Measurements from ENCODE around the gene TMEM114.

Gene TMEM114

GRCh38 chr16:8554022-8554421 is 36.3 kb downstream of the TMEM114 start:
- Histone ChIP-seq H3K79me2 (ENCODE audit: control insufficient read depth, insufficient read depth, low read length) (no peaks in the 10 kb centered on the region), H3K4ac (ENCODE audit: low read depth, low read length) (no peak overlapping the region), H3K36me3 (ENCODE audit: control insufficient read depth, insufficient read depth, low read length) (no peaks in the 10 kb centered on the region), H3K23ac (ENCODE audit: low read length) (no peak overlapping the region), H2BK15ac (replicated peaks; ENCODE audit: low read depth) (no peak overlapping the region), H2AK5ac (ENCODE audit: low read length) (no peak overlapping the region), H3K4me2 (ENCODE audit: low read length) (no peak overlapping the region), H3K18ac (ENCODE audit: low read length) (no peak overlapping the region), H3K27ac (ENCODE audit: low read depth, low read length) (no peak overlapping the region), H3K27me3 (ENCODE audit: insufficient read depth, low read length, poor library complexity) (no peaks in the 10 kb centered on the region), H2BK5ac (ENCODE audit: low read length) (no peak overlapping the region), H3K4me1 (ENCODE audit: control insufficient read depth, low read depth, low read length) (no peaks in the 10 kb centered on the region), H3K9ac (ENCODE audit: low read length) (no peak overlapping the region), H4K8ac (ENCODE audit: low read depth, low read length) (no peak overlapping the region), H3K4me3 (ENCODE audit: low read length) (no peak overlapping the region), H3K56ac (ENCODE audit: low read length) (no peak overlapping the region), H2BK120ac (ENCODE audit: low read depth, low read length) (no peak overlapping the region), H4K5ac (ENCODE audit: low read length) (no peak overlapping the region), H3K79me1 (ENCODE audit: low read length) (no peaks in the 10 kb centered on the region)
- WGBS (ENCODE audit: extremely low coverage, insufficient coverage, low lambda C conversion rate), result no CpG with 5 or more reads among the region's 4 CpGs
- DNase-seq, result no peak

DNA sequence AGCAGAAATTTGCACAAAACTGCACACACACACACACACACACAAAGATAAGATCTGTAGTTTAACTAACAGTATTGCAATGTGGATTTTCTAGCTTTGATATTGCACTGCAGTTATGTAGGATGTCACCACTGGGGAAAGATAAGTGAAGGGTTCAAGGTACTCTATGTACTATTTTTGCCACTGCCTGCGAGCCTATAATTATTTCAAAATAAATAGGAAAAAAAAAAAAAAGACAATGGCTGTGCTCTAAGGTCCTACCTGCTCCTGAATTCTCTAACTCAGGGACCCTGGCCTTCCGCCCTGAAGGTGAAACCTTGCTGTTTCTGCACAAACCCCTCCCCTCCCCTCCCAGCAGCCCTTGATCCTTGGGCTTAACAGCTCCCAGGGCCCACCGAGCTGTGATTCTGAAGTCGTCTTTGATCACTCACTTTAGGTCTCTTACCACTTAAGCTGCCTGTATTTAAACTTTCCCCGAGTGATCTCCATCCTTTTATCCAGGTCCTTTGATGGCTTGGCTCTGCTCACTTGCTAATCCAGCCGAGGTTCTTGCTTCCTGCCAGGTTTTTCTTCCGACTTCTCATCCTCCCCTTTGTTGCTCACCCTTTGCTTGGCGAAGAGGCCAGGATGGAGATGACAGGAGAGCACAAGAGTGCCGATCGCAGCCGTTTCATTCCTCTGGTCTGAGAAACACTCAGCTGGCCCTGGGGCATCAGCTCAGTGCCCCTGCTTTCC is 37.7 kb downstream of the TMEM114 start:
- H3K4ac ChIP-seq (ENCODE audit: low read depth, low read length), result no peak overlapping the region
- no peak overlapping the region for H2BK5ac ChIP-seq (ENCODE audit: low read length)
- H4K5ac ChIP-seq (ENCODE audit: low read length), result no peak overlapping the region
- H2BK120ac ChIP-seq (ENCODE audit: low read depth, low read length), result no peak overlapping the region
- H3K79me1 ChIP-seq (ENCODE audit: low read length), result no peaks in the 10 kb centered on the region
- H4K8ac ChIP-seq (ENCODE audit: low read depth, low read length), result no peak overlapping the region
- H2BK15ac ChIP-seq (replicated peaks; ENCODE audit: low read depth), result no peak overlapping the region
- no peak overlapping the region for H3K9ac ChIP-seq (ENCODE audit: low read length)
- H3K27me3 ChIP-seq (ENCODE audit: insufficient read depth, low read length, poor library complexity), result no peaks in the 10 kb centered on the region
- H3K23ac ChIP-seq (ENCODE audit: low read length), result no peak overlapping the region
- H3K56ac ChIP-seq (ENCODE audit: low read length), result no peak overlapping the region
- no peak overlapping the region for H3K18ac ChIP-seq (ENCODE audit: low read length)
- no peak overlapping the region for H3K4me2 ChIP-seq (ENCODE audit: low read length)
- no peak for DNase-seq
- WGBS (ENCODE audit: extremely low coverage, insufficient coverage, low lambda C conversion rate), result no CpG with 5 or more reads among the region's 11 CpGs
- H3K4me3 ChIP-seq (ENCODE audit: low read length), result no peak overlapping the region
- H3K36me3 ChIP-seq (ENCODE audit: control insufficient read depth, insufficient read depth, low read length), result no peaks in the 10 kb centered on the region
- no peak overlapping the region for H3K27ac ChIP-seq (ENCODE audit: low read depth, low read length)
- H2AK5ac ChIP-seq (ENCODE audit: low read length), result no peak overlapping the region
- H3K79me2 ChIP-seq (ENCODE audit: control insufficient read depth, insufficient read depth, low read length), result no peaks in the 10 kb centered on the region
- no peaks in the 10 kb centered on the region for H3K4me1 ChIP-seq (ENCODE audit: control insufficient read depth, low read depth, low read length)

GRCh38 chr16:8551388-8552332 is 38.7 kb downstream of the TMEM114 start:
- Histone ChIP-seq H3K4me3 (ENCODE audit: low read length) (no peak overlapping the region), H2AK5ac (ENCODE audit: low read length) (no peak overlapping the region), H3K4me2 (ENCODE audit: low read length) (no peak overlapping the region), H3K79me2 (ENCODE audit: control insufficient read depth, insufficient read depth, low read length) (no peaks in the 10 kb centered on the region), H3K27me3 (ENCODE audit: insufficient read depth, low read length, poor library complexity) (no peaks in the 10 kb centered on the region), H3K18ac (ENCODE audit: low read length) (no peak overlapping the region), H4K8ac (ENCODE audit: low read depth, low read length) (no peak overlapping the region), H3K79me1 (ENCODE audit: low read length) (no peaks in the 10 kb centered on the region), H3K23ac (ENCODE audit: low read length) (no peak overlapping the region), H4K5ac (ENCODE audit: low read length) (no peak overlapping the region), H3K56ac (ENCODE audit: low read length) (no peak overlapping the region), H2BK15ac (replicated peaks; ENCODE audit: low read depth) (no peak overlapping the region), H3K9ac (ENCODE audit: low read length) (no peak overlapping the region), H2BK120ac (ENCODE audit: low read depth, low read length) (no peak overlapping the region), H3K36me3 (ENCODE audit: control insufficient read depth, insufficient read depth, low read length) (no peaks in the 10 kb centered on the region), H3K4me1 (ENCODE audit: control insufficient read depth, low read depth, low read length) (no peaks in the 10 kb centered on the region), H3K27ac (ENCODE audit: low read depth, low read length) (no peak overlapping the region), H2BK5ac (ENCODE audit: low read length) (no peak overlapping the region), H3K4ac (ENCODE audit: low read depth, low read length) (no peak overlapping the region)
- WGBS (ENCODE audit: extremely low coverage, insufficient coverage, low lambda C conversion rate), result no CpG with 5 or more reads among the region's 3 CpGs
- no peak for DNase-seq

GRCh38 chr16:8550728-8551387 is 39.5 kb downstream of the TMEM114 start:
- Histone ChIP-seq H2BK120ac (ENCODE audit: low read depth, low read length) (no peak overlapping the region), H3K56ac (ENCODE audit: low read length) (no peak overlapping the region), H2BK15ac (replicated peaks; ENCODE audit: low read depth) (no peak overlapping the region), H3K4me1 (ENCODE audit: control insufficient read depth, low read depth, low read length) (no peaks in the 10 kb centered on the region), H3K4ac (ENCODE audit: low read depth, low read length) (no peak overlapping the region), H3K79me1 (ENCODE audit: low read length) (no peaks in the 10 kb centered on the region), H3K18ac (ENCODE audit: low read length) (no peak overlapping the region), H3K23ac (ENCODE audit: low read length) (no peak overlapping the region), H2BK5ac (ENCODE audit: low read length) (no peak overlapping the region), H3K27me3 (ENCODE audit: insufficient read depth, low read length, poor library complexity) (no peaks in the 10 kb centered on the region), H4K8ac (ENCODE audit: low read depth, low read length) (no peak overlapping the region), H3K9ac (ENCODE audit: low read length) (no peak overlapping the region), H3K36me3 (ENCODE audit: control insufficient read depth, insufficient read depth, low read length) (no peaks in the 10 kb centered on the region), H3K27ac (ENCODE audit: low read depth, low read length) (no peak overlapping the region), H3K4me2 (ENCODE audit: low read length) (no peak overlapping the region), H3K79me2 (ENCODE audit: control insufficient read depth, insufficient read depth, low read length) (no peaks in the 10 kb centered on the region), H4K5ac (ENCODE audit: low read length) (no peak overlapping the region), H2AK5ac (ENCODE audit: low read length) (no peak overlapping the region), H3K4me3 (ENCODE audit: low read length) (no peak overlapping the region)
- no peak for DNase-seq
- WGBS (ENCODE audit: extremely low coverage, insufficient coverage, low lambda C conversion rate), result no CpG with 5 or more reads among the region's 9 CpGs

DNA sequence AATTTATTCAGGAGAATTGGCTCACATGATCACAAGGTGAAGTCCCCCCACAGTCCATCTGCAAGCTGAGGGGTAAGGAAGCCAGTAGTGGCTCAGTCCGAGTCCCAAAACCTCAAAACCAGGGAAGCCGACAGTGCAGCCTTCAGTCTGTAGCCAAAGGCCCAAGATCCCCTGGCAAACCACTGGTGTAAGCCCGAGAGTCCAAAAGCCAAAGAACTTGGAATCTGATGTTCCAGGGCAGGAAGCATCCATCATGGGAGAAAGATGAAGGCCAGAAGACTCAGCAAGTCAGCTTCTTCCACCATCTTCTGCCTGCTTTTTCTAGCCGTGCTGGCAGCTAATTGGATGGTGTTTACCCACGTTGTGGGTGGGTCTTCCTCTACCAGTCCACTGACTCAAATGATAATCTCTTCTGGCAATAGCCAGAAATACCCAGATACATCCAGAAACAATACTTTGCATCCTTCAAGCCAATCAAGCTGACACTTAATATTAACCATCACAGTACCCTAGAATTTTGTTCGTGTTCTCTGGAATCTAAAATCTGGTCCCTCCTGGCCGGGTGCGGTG is 40.4 kb downstream of the TMEM114 start:
- Histone ChIP-seq H3K27ac (ENCODE audit: low read depth, low read length) (no peak overlapping the region), H4K8ac (ENCODE audit: low read depth, low read length) (no peak overlapping the region), H3K79me2 (ENCODE audit: control insufficient read depth, insufficient read depth, low read length) (no peaks in the 10 kb centered on the region), H2AK5ac (ENCODE audit: low read length) (no peak overlapping the region), H3K9ac (ENCODE audit: low read length) (no peak overlapping the region), H3K4me2 (ENCODE audit: low read length) (no peak overlapping the region), H3K56ac (ENCODE audit: low read length) (no peak overlapping the region), H3K4me3 (ENCODE audit: low read length) (no peak overlapping the region), H2BK120ac (ENCODE audit: low read depth, low read length) (no peak overlapping the region), H3K36me3 (ENCODE audit: control insufficient read depth, insufficient read depth, low read length) (no peaks in the 10 kb centered on the region), H3K27me3 (ENCODE audit: insufficient read depth, low read length, poor library complexity) (no peaks in the 10 kb centered on the region), H3K79me1 (ENCODE audit: low read length) (no peaks in the 10 kb centered on the region), H2BK15ac (replicated peaks; ENCODE audit: low read depth) (no peak overlapping the region), H4K5ac (ENCODE audit: low read length) (no peak overlapping the region), H3K4ac (ENCODE audit: low read depth, low read length) (no peak overlapping the region), H3K23ac (ENCODE audit: low read length) (no peak overlapping the region), H3K4me1 (ENCODE audit: control insufficient read depth, low read depth, low read length) (no peaks in the 10 kb centered on the region), H2BK5ac (ENCODE audit: low read length) (no peak overlapping the region), H3K18ac (ENCODE audit: low read length) (no peak overlapping the region)
- no peak for DNase-seq
- no CpG with 5 or more reads among the region's 8 CpGs for WGBS (ENCODE audit: extremely low coverage, insufficient coverage, low lambda C conversion rate)
